Measurements from ENCODE around the gene GRK3. TPM values are rescaled to one million over a fixed set of nuclear protein-coding genes. Genes with fewer than 3 reads are reported as not detected.
"Not testable (repeated sequence)": the region's sequence is repeated elsewhere in the genome, so short reads cannot be mapped to it uniquely, and the experiment has no call there.

Gene GRK3
- total RNA-seq, 4 donors from 2014 or later, result 8.2 to 12.9 (median 10.2) TPM

GRCh38 chr22:25598609-25599008 lies 34.1 kb downstream of the GRK3 start:
- H3K27me3 ChIP-seq, result no peaks in the 10 kb centered on the region
- H3K4me1 ChIP-seq, result no peaks in the 10 kb centered on the region
- WGBS, 2 donors, result 96 to 100% methylated on average over 1 of the region's 1 CpG
- H3K36me3 ChIP-seq, result no peaks in the 10 kb centered on the region
- H3K4me3 ChIP-seq, result no peak overlapping the region
- TF ChIP-seq EP300 (IDR thresholded peaks at IDR 0.05) (no peak), POLR2A (IDR thresholded peaks at IDR 0.05) (no peak)
- TF ChIP-seq, protein P1, sequence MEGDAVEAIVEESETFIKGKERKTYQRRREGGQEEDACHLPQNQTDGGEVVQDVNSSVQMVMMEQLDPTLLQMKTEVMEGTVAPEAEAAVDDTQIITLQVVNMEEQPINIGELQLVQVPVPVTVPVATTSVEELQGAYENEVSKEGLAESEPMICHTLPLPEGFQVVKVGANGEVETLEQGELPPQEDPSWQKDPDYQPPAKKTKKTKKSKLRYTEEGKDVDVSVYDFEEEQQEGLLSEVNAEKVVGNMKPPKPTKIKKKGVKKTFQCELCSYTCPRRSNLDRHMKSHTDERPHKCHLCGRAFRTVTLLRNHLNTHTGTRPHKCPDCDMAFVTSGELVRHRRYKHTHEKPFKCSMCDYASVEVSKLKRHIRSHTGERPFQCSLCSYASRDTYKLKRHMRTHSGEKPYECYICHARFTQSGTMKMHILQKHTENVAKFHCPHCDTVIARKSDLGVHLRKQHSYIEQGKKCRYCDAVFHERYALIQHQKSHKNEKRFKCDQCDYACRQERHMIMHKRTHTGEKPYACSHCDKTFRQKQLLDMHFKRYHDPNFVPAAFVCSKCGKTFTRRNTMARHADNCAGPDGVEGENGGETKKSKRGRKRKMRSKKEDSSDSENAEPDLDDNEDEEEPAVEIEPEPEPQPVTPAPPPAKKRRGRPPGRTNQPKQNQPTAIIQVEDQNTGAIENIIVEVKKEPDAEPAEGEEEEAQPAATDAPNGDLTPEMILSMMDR (IDR thresholded peaks at IDR 0.05), result no peak
- no peaks in the 10 kb centered on the region for H3K9me3 ChIP-seq
- no peak overlapping the region for H3K27ac ChIP-seq
- DNase-seq (ENCODE audit: low spot score in 2 of 2), result no peak

DNA sequence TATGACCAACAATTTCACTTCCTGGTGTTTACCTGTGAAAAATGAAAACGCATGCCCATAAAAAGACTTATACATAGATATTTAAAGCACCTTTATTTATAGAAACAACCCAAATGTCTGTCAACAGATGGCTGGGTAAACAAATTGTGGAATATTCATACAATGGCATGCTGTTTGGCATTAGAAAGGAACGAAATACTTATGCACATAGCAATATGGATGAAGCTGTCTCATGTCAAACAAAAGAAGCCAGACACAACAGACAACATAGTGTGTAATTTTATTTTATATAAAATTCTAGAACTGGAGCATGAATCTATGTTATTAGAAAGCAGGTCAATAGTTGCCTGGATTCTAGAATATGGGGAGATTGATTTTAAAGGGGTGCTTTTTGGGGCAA lies 38.0 kb downstream of the GRK3 start:
- Histone ChIP-seq H3K4me1 (no peaks in the 10 kb centered on the region), H3K4me3 (no peak overlapping the region), H3K27ac (no peak overlapping the region), H3K9me3 (no peaks in the 10 kb centered on the region), H3K36me3 (no peaks in the 10 kb centered on the region), H3K27me3 (no peaks in the 10 kb centered on the region)
- no peak for DNase-seq (ENCODE audit: low spot score in 2 of 2)
- TF ChIP-seq POLR2A (IDR thresholded peaks at IDR 0.05) (no peak), EP300 (IDR thresholded peaks at IDR 0.05) (no peak)
- TF ChIP-seq, protein P1 (IDR thresholded peaks at IDR 0.05), result no peak
- 76% methylated on average over 2 of the region's 2 CpGs for WGBS, 2 donors

DNA sequence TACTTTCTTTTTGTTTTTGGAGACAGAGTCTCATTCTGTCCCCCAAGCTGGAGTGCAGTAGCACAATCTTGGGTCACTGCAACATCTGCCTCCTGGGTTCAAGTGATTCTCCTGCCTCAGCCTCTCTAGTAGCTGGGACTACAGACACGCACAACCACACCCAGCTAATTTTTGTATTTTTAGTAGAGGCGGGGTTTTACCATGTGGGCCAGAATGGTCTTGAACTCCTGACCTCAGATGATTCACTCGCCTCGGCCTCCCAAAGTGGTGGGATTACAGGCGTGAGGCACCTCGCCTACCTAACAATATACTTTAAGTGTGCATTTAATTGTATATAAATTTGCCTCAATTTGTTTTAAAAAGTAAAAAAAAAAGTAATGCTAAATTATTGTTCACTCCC lies 38.4 kb downstream of the GRK3 start:
- Histone ChIP-seq H3K27ac (no peak overlapping the region), H3K9me3 (no peaks in the 10 kb centered on the region), H3K36me3 (no peaks in the 10 kb centered on the region), H3K4me1 (no peaks in the 10 kb centered on the region), H3K4me3 (no peak overlapping the region), H3K27me3 (no peaks in the 10 kb centered on the region)
- 75 to 79% methylated on average over 6 of the region's 6 CpGs for WGBS, 2 donors
- TF ChIP-seq, protein P1 (IDR thresholded peaks at IDR 0.05), result no peak
- TF ChIP-seq EP300 (IDR thresholded peaks at IDR 0.05), result no peak
- no peak for TF ChIP-seq POLR2A (IDR thresholded peaks at IDR 0.05)
- DNase-seq (ENCODE audit: low spot score in 2 of 2), result no peak

- not testable (repeated sequence) for DNase-seq (ENCODE audit: low spot score in 2 of 2); H3K27ac ChIP-seq; H3K4me3 ChIP-seq; H3K27me3 ChIP-seq; H3K36me3 ChIP-seq; H3K9me3 ChIP-seq; H3K4me1 ChIP-seq
- 93 to 97% methylated on average over 3 of the region's 3 CpGs for WGBS, 2 donors
These were observed 40.7 kb downstream of the GRK3 start for GRCh38 chr22:25605146-25605545.

DNA sequence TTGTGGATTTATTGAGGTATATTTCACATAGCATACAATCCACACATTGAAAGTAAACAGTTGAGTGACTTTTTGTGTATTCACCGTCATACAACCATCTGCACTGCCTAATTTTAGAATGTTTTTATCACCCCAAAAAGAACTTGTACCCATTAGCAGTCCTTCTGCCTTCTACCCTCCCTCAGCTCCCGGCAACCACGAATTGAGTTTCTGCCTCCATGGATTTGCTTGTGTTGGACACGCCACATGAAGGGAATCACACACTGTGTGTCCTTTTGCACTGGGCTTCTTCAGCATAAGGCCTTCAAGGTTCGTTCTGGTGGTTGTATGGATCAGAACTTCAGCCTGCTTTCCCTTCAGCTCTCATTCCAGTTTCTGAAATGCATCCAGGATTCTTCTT lies 41.1 kb downstream of the GRK3 start:
- not testable (repeated sequence) for H3K27me3 ChIP-seq; H3K4me1 ChIP-seq; H3K36me3 ChIP-seq; H3K4me3 ChIP-seq; H3K9me3 ChIP-seq; H3K27ac ChIP-seq; DNase-seq (ENCODE audit: low spot score in 2 of 2)
- 91% methylated on average over 5 of the region's 5 CpGs for WGBS, 2 donors

DNA sequence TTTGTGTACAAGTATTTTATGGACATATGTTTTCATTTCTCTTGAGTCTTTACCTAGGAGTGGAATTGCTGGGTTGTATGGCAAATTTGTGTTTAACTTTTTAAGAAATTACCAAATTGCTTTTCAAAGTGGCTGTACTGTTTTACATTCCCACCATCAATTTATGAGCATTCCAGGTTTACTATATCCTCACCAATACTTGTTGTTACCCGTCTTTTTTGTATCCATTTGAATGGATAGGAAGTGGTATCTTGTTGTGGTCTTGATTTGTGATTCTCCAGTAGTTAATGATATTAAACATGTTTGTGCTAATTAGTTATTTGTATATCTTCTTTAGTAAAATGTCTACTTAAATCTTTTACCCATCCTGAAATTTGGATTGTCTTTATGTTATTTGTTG lies 46.8 kb downstream of the GRK3 start:
- not testable (repeated sequence) for H3K4me3 ChIP-seq; H3K9me3 ChIP-seq; H3K36me3 ChIP-seq; H3K27me3 ChIP-seq; H3K4me1 ChIP-seq; H3K27ac ChIP-seq; DNase-seq (ENCODE audit: low spot score in 2 of 2)
- 95 to 100% methylated on average over 1 of the region's 1 CpG for WGBS, 2 donors

GRCh38 chr22:25613131-25613530 lies 48.7 kb downstream of the GRK3 start:
- not testable (repeated sequence) for DNase-seq (ENCODE audit: low spot score in 2 of 2); H3K9me3 ChIP-seq; H3K27me3 ChIP-seq; H3K36me3 ChIP-seq; H3K27ac ChIP-seq; H3K4me1 ChIP-seq; H3K4me3 ChIP-seq
- 69 to 74% methylated on average over 1 of the region's 3 CpGs for WGBS, 2 donors

- not testable (repeated sequence) for DNase-seq (ENCODE audit: low spot score in 2 of 2); H3K27ac ChIP-seq
- WGBS, 2 donors, result 94% methylated on average over 3 of the region's 4 CpGs
These were observed 49.1 kb downstream of the GRK3 start for GRCh38 chr22:25613558-25613957.

DNA sequence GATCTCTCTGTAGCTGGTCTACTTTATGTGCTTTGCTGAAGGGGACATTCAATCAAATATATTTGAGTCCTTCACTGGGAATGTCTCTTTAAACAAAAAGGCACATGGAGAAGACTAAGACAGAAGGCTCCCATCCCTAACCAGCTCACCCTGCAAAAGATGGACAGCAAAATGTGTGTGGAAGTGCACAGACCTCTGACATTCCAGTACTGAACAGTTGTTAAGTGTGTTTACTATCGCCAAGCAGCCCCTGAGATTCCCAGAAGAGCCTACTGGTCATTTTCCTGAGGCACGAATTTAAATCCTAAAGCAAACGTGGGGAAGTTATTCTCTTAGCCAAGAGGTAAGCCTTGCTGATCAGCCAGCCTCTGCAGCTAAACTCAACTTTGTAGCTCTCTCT lies 50.3 kb downstream of the GRK3 start:
- H3K4me1 ChIP-seq; H3K9me3 ChIP-seq; H3K36me3 ChIP-seq; DNase-seq (ENCODE audit: low spot score in 2 of 2); H3K4me3 ChIP-seq; H3K27ac ChIP-seq; H3K27me3 ChIP-seq: not testable (repeated sequence)
- WGBS, 2 donors, result 54 to 57% methylated on average over 3 of the region's 3 CpGs

More at GRCh38 chr22:25613558-25613957, 49.1 kb downstream of the GRK3 start:
- not testable (repeated sequence) for H3K4me1 ChIP-seq, H3K4me3 ChIP-seq, H3K9me3 ChIP-seq, H3K27me3 ChIP-seq, H3K36me3 ChIP-seq
